B cell (primary cell): Measurements from ENCODE around the gene PPP1R2B. TPM values are rescaled to one million over a fixed set of nuclear protein-coding genes. Genes with fewer than 3 reads are reported as not detected.
A peak's percentile ranks its signal among the peaks of the same experiment; 100 is the strongest.

Experiments used
- ATAC-seq: fragments of 200-7000 bp; cut with Tn5 transposase; one replicate; pipeline ENCODE4 v1.10.0; 2021; ENCODE audit warnings: low read depth, mild to moderate bottlenecking, moderate number of reproducible peaks, moderate library complexity
- CTCF ChIA-PET: fragments of 350-600 bp; sonication (Branson Sonifier 250); formaldehyde crosslinking; loops from one replicate; lab custom pipeline; 2021; ENCODE audit warnings: antibody characterized with exemption, inconsistent platforms; lab: Charles Lee
- POLR2A ChIA-PET: fragments of 350-600 bp; sonication (Branson Sonifier 250); formaldehyde crosslinking; loops from one replicate; lab custom pipeline; 2021; ENCODE audit warnings: antibody characterized with exemption; lab: Charles Lee
- DNase-seq: peaks from one replicate; pipeline ENCODE4 v3.0.0; 2013
- H2AFZ ChIP-seq: 2 replicates; pipeline ENCODE4 v1.6.1; 2012; ENCODE audit warnings: mild to moderate bottlenecking, low read depth, low read length; ENCODE audit not compliant: insufficient read depth, poor library complexity, severe bottlenecking
- H3K27ac ChIP-seq, 2 donors: 1 replicate in 1 of 2; 2 replicates in 1 of 2; pipeline ENCODE4 v1.5.1; 2012 to 2013; ENCODE audit warnings: low read length in 2 of 2, mild to moderate bottlenecking in 2 of 2, moderate library complexity in 1 of 2
- H3K27me3 ChIP-seq, 4 experiments: fragments of 200-600 bp in 1 of 4; sonication (generic) in 1 of 4; replicated peaks in 1 of 4; 1 replicate in 2 of 4; 2 replicates in 2 of 4; pipeline versions ENCODE4 v1.6.1 to v1.7.0; 2013 to 2016; ENCODE audit warnings: low read length in 3 of 4, mild to moderate bottlenecking in 2 of 4, mixed read lengths in 1 of 4, moderate library complexity in 1 of 4; ENCODE audit not compliant: insufficient read depth in 4 of 4, control insufficient read depth in 3 of 4; ENCODE audit errors: control extremely low read depth in 1 of 4
- H3K36me3 ChIP-seq, 2 experiments: replicated peaks in 1 of 2; 1 replicate in 1 of 2; 2 replicates in 1 of 2; pipeline versions ENCODE4 v1.6.1 to v1.7.1; 2013; ENCODE audit warnings: low read length in 1 of 2; ENCODE audit not compliant: insufficient read depth in 2 of 2, control insufficient read depth in 1 of 2; ENCODE audit errors: control extremely low read depth in 1 of 2, extremely low read depth in 1 of 2
- H3K4me1 ChIP-seq, 2 donors: fragments of 200-600 bp in 1 of 2; sonication (generic) in 1 of 2; 1 replicate in 1 of 2; 2 replicates in 1 of 2; pipeline versions ENCODE4 v1.5.1 to v1.6.1; 2013 to 2017; ENCODE audit warnings: low read length in 2 of 2; ENCODE audit not compliant: control insufficient read depth in 2 of 2, insufficient read depth in 2 of 2
- H3K4me2 ChIP-seq: replicated peaks from 2 replicates; pipeline ENCODE3; 2012; ENCODE audit warnings: mild to moderate bottlenecking, low read depth, low read length; ENCODE audit not compliant: poor library complexity, severe bottlenecking
- H3K4me3 ChIP-seq, 5 experiments: fragments of 200-600 bp in 1 of 5; sonication (generic) in 1 of 5; 1 replicate in 3 of 5; 2 replicates in 2 of 5; pipeline versions ENCODE4 v1.5.1 to v1.7.0; 2011 to 2016; ENCODE audit warnings: low read length in 4 of 5, mild to moderate bottlenecking in 4 of 5, low read depth in 2 of 5, control low read depth in 1 of 5, moderate library complexity in 1 of 5; ENCODE audit not compliant: insufficient read depth in 1 of 5; ENCODE audit errors: control extremely low read depth in 1 of 5, extremely low read depth in 1 of 5
- H3K79me2 ChIP-seq: fragments of 200-600 bp; sonication (generic); one replicate; pipeline ENCODE4 v1.6.0; 2016; ENCODE audit warnings: low read length; ENCODE audit not compliant: control insufficient read depth, insufficient read depth
- H3K9ac ChIP-seq: fragments of 200-600 bp; sonication (generic); 2 replicates; pipeline ENCODE4 v1.6.1; 2017; ENCODE audit warnings: mild to moderate bottlenecking, low read length, moderate library complexity
- H3K9me3 ChIP-seq, 3 donors: one replicate each; pipeline versions ENCODE4 v1.6.1 to v1.7.1; 2013; ENCODE audit warnings: low read length in 2 of 3; ENCODE audit not compliant: control insufficient read depth in 2 of 3, insufficient read depth in 1 of 3; ENCODE audit errors: control extremely low read depth in 1 of 3
- H4K20me1 ChIP-seq: 2 replicates; pipeline ENCODE4 v1.6.0; 2012; ENCODE audit warnings: mild to moderate bottlenecking, low read length; ENCODE audit not compliant: insufficient read depth, control insufficient read depth, poor library complexity, severe bottlenecking
- H3K27ac Mint-ChIP-seq: one replicate; pipeline ENCODE4 v1.8.0; 2021; ENCODE audit warnings: mixed read lengths
- H3K27me3 Mint-ChIP-seq: one replicate; pipeline ENCODE4 v1.8.0; 2021; ENCODE audit warnings: mixed read lengths
- H3K4me1 Mint-ChIP-seq: one replicate; pipeline ENCODE4 v1.8.0; 2021; ENCODE audit warnings: mixed read lengths
- H3K4me3 Mint-ChIP-seq: one replicate; pipeline ENCODE4 v1.8.0; 2021; ENCODE audit warnings: mixed read lengths
- H3K9me3 Mint-ChIP-seq: one replicate; pipeline ENCODE4 v1.8.0; 2022; ENCODE audit warnings: mixed read lengths; ENCODE audit not compliant: insufficient read depth
- CTCF ChIP-seq: fragments of 200-600 bp; IDR thresholded peaks from one replicate; pipeline ENCODE4 v1.8.0; 2022; ENCODE audit warnings: antibody characterized with exemption, mild to moderate bottlenecking
- EZH2 ChIP-seq: IDR thresholded peaks from 2 replicates; pipeline ENCODE4 v1.6.1; 2012; ENCODE audit warnings: borderline replicate concordance, low read depth, mild to moderate bottlenecking, moderate library complexity, low read length; ENCODE audit not compliant: insufficient read depth, poor library complexity, severe bottlenecking
- WGBS: methylation state at CpG from one replicate; pipeline ENCODE4 v1.1.5; 2013; ENCODE audit warnings: missing lambda C conversion rate; ENCODE audit not compliant: insufficient coverage; 5-methylcytosine and 5-hydroxymethylcytosine counted together
- intact Hi-C: fragments of 100-400 bp; cut with micrococcal nuclease; formaldehyde crosslinking; loops from one replicate; pipeline ENCODE4 v1.10.0; 2022
- polyA plus RNA-seq: library from polyadenylated mRNA; depleted of rRNA; stranded (reverse); fragments of >200 nt; gene quantifications from 2 replicates; pipeline ENCODE4 v1.2.3, GENCODE V29; 2012
- total RNA-seq, 2 donors: library from RNA; stranded (reverse); fragments of 120-200 nt in 1 of 2; gene quantifications; 1 replicate in 1 of 2; 2 replicates in 1 of 2; pipeline versions ENCODE4 v1.2.3 to v1.2.4, GENCODE V29; 2013 to 2022

Gene PPP1R2B
- total and polyA plus RNA-seq, 2 donors (not counting 1 experiment from before 2014, with no cell fraction given): 0.15 TPM; not detected in 1

- Mint-ChIP-seq H3K27me3 (peaks cover 13% of the 10 kb centered on the region), H3K4me1 (no peaks in the 10 kb centered on the region), H3K4me3 (no peak overlapping the region), H3K27ac (no peak overlapping the region), H3K9me3 (no peaks in the 10 kb centered on the region)
- Histone ChIP-seq H3K79me2 (no peaks in the 10 kb centered on the region), H2AFZ (no peak overlapping the region), H3K36me3 (no peaks in the 10 kb centered on the region), H3K9ac (no peak overlapping the region), H3K9me3 (no peaks in the 10 kb centered on the region), H3K4me3 (no peak overlapping the region), H3K4me2 (no peak overlapping the region), H4K20me1 (no peaks in the 10 kb centered on the region), H3K27ac (no peak overlapping the region), H3K4me1 (no peaks in the 10 kb centered on the region), H3K27me3 (peaks cover 0 to 2% (median 0%) of the 10 kb centered on the region in 4 experiments)
- POLR2A ChIA-PET: no interaction called here
- CTCF ChIA-PET: no interaction called here
- TF ChIP-seq EZH2 (no peak), CTCF (no peak)
- DNase-seq (no peak), ATAC-seq (no peak)
- 68% methylated on average over 6 of the region's 6 CpGs for WGBS
- intact Hi-C loops: no loop called here
These were observed 15.2 kb upstream of the PPP1R2B start for GRCh38 chr5:156834916-156835315.

- Histone ChIP-seq H3K79me2 (no peaks in the 10 kb centered on the region), H3K4me3 (no peak overlapping the region), H3K36me3 (no peaks in the 10 kb centered on the region), H3K27ac (no peak overlapping the region), H2AFZ (no peak overlapping the region), H3K4me1 (no peaks in the 10 kb centered on the region), H3K4me2 (no peak overlapping the region), H3K9me3 (no peaks in the 10 kb centered on the region), H3K9ac (no peak overlapping the region), H3K27me3 (peaks cover 0 to 2% (median 1%) of the 10 kb centered on the region in 4 experiments), H4K20me1 (no peaks in the 10 kb centered on the region)
- Mint-ChIP-seq H3K4me3 (no peak overlapping the region), H3K9me3 (no peaks in the 10 kb centered on the region), H3K27me3 (peaks cover 17% of the 10 kb centered on the region), H3K27ac (no peak overlapping the region), H3K4me1 (no peaks in the 10 kb centered on the region)
- POLR2A ChIA-PET: no interaction called here
- CTCF ChIA-PET: no interaction called here
- 53% methylated on average over 2 of the region's 3 CpGs for WGBS
- intact Hi-C loops: no loop called here
- DNase-seq (peak; percentile 13), ATAC-seq (no peak)
- no peak for TF ChIP-seq EZH2
- peak; percentile 15 for TF ChIP-seq CTCF
These were observed 14.2 kb upstream of the PPP1R2B start for GRCh38 chr5:156835905-156836304.
